Measurements from ENCODE around the gene SDF2. TPM values are rescaled to one million over a fixed set of nuclear protein-coding genes. Genes with fewer than 3 reads are reported as not detected.

Gene SDF2
- 24.3 TPM for total RNA-seq

GRCh38 chr17:28661635-28662526 lies at the start of gene SDF2, which contains the start of gene SUPT6H:
SDF2 (minus strand) TSS chr17:28661906; CDS start chr17:28661876, 30 bp downstream.
SUPT6H (plus strand) TSS chr17:28662205; CDS start chr17:28673402, 11,197 bp downstream.
- ATAC-seq (peak; percentile 96), DNase-seq (ENCODE audit: low spot score) (peak; percentile 90)

- peak; percentile 92 for ATAC-seq
- DNase-seq (ENCODE audit: low spot score): peak; percentile 88
Observed at GRCh38 chr17:28710861-28711722, 49.4 kb upstream of the SDF2 start.

GRCh38 chr17:28707339-28707720 lies 45.6 kb upstream of the SDF2 start:
- ATAC-seq (no peak), DNase-seq (ENCODE audit: low spot score) (no peak)

- ATAC-seq: no peak
- no peak for DNase-seq (ENCODE audit: low spot score)
Observed at GRCh38 chr17:28706471-28707338, 45.0 kb upstream of the SDF2 start.

GRCh38 chr17:28705728-28706334 lies 44.1 kb upstream of the SDF2 start:
- ATAC-seq: no peak
- no peak for DNase-seq (ENCODE audit: low spot score)

GRCh38 chr17:28705074-28705659 lies 43.5 kb upstream of the SDF2 start:
- ATAC-seq (no peak), DNase-seq (ENCODE audit: low spot score) (no peak)

- no peak for DNase-seq (ENCODE audit: low spot score)
- no peak for ATAC-seq
Observed at GRCh38 chr17:28704219-28704858, 42.6 kb upstream of the SDF2 start.

GRCh38 chr17:28703552-28704218 lies 42.0 kb upstream of the SDF2 start:
- ATAC-seq: no peak

GRCh38 chr17:28702752-28703150 lies 41.0 kb upstream of the SDF2 start:
- DNase-seq (ENCODE audit: low spot score) (no peak), ATAC-seq (no peak)

More at GRCh38 chr17:28703552-28704218, 42.0 kb upstream of the SDF2 start:
- no peak for DNase-seq (ENCODE audit: low spot score)

- no peak for DNase-seq (ENCODE audit: low spot score)
- ATAC-seq: peak; percentile 52
Observed at GRCh38 chr17:28702026-28702751, 40.5 kb upstream of the SDF2 start.

- no peak for DNase-seq (ENCODE audit: low spot score)
- no peak for ATAC-seq
Observed at GRCh38 chr17:28700830-28701492, 39.3 kb upstream of the SDF2 start.

- no peak for ATAC-seq
- DNase-seq (ENCODE audit: low spot score): no peak
Observed at GRCh38 chr17:28700278-28700677, 38.6 kb upstream of the SDF2 start.

GRCh38 chr17:28698253-28698941 lies 36.7 kb upstream of the SDF2 start:
- ATAC-seq: peak; percentile 84
- DNase-seq (ENCODE audit: low spot score): peak; percentile 81

- ATAC-seq: no peak
- DNase-seq (ENCODE audit: low spot score): no peak
Observed at GRCh38 chr17:28693869-28694268, 32.2 kb upstream of the SDF2 start.

GRCh38 chr17:28689011-28689410 lies 27.3 kb upstream of the SDF2 start:
- ATAC-seq (no peak), DNase-seq (ENCODE audit: low spot score) (no peak)

- ATAC-seq: no peak
Observed at GRCh38 chr17:28688481-28688880, 26.8 kb upstream of the SDF2 start.

GRCh38 chr17:28686296-28686695 lies 24.6 kb upstream of the SDF2 start:
- DNase-seq (ENCODE audit: low spot score) (no peak), ATAC-seq (no peak)

More at GRCh38 chr17:28688481-28688880, 26.8 kb upstream of the SDF2 start:
- DNase-seq (ENCODE audit: low spot score): no peak

Measured in left lobe of liver (tissue), 2 donors.